GM21526 (cell line): ENCODE data around the gene ASMT.
"Not testable (repeated sequence)": the region's sequence is repeated elsewhere in the genome, so short reads cannot be mapped to it uniquely, and the experiment has no call there.

Experiments used
- ATAC-seq: cut with Tn5 transposase; IDR thresholded peaks from one replicate; pipeline ENCODE4 v1.9.1; 2021; ENCODE audit warnings: moderate library complexity; ENCODE audit not compliant: unreplicated experiment, low FRiP score

ASMT gene

GRCh38 chrX:1614927-1615326 lies at the start of gene ASMT:
ASMT (plus strand) TSS chrX:1615059; CDS start chrX:1615200, 141 bp downstream.
- ATAC-seq, result no peak

DNA sequence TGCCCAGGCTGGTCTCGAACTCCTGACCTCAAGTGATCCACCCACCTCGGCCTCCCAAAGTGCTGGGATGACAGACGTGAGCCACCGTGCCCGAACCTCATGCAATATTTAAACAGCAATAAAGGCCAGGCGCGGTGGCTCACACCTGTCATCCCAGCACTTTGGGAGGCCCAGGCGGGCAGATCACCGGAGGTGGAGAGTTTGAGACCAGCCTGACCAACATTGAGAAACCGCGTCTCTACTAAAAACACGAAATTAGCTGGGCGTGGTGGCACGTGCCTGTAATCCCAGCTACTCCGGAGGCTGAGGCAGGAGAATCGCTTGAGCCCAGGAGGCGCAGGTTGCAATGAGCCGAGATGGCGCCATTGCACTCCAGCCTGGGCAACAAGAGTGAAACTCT lies 40.7 kb upstream of the ASMT start:
- not testable (repeated sequence) for ATAC-seq

GRCh38 chrX:1576201-1576992 lies 38.5 kb upstream of the ASMT start:
- ATAC-seq, result no peak

GRCh38 chrX:1577845-1578244 lies 37.0 kb upstream of the ASMT start:
- ATAC-seq, result no peak

DNA sequence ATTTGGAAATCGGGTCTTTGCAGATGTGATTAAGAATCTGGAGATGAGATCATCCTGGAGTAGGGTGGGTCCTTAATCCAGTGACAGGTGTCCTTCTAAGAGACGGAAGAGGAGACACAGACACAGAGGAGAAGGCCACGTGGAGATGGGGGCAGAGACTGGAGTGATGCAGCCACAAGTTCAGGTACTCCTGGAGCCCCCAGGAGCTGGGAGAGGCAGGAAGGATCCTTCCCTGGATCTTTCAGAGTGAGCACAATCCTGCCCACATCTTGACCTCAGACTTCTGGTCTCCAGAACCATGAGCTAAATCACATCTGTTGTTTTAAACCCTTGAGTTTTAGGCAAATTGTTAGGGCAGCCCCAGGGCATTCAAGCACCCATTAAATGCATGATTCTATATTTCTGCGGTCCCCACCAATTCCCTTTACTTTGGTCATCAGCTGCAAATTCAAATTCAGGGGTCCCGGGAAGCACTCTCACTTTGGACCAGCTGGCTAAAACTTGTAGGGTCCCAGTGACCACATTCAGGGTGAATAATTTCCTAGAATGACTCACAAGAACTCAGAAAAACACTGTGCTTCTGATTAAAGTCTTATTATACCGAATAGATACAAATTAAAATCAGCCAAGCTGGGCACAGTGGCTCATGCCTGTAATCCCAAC lies 36.2 kb upstream of the ASMT start:
- no peak for ATAC-seq

DNA sequence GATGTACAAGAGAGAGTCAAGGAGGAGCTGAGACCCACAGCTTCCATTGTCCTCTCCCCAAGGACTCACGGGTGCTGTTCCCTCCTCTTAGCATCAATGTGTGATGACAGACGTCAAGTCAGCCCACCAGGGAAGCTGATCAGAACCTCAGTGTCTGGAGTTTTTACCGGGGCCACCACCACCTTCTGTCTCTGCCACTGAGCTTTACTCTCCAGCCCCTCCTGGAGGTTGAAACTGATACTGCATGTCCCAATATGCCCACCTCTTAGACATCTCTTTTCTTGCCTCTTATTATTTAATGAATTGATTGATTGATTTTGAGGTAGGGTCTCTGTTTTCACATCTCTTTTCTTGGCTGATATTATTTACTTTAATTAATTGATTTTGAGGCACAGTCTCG lies 33.7 kb upstream of the ASMT start:
- ATAC-seq, result no peak

DNA sequence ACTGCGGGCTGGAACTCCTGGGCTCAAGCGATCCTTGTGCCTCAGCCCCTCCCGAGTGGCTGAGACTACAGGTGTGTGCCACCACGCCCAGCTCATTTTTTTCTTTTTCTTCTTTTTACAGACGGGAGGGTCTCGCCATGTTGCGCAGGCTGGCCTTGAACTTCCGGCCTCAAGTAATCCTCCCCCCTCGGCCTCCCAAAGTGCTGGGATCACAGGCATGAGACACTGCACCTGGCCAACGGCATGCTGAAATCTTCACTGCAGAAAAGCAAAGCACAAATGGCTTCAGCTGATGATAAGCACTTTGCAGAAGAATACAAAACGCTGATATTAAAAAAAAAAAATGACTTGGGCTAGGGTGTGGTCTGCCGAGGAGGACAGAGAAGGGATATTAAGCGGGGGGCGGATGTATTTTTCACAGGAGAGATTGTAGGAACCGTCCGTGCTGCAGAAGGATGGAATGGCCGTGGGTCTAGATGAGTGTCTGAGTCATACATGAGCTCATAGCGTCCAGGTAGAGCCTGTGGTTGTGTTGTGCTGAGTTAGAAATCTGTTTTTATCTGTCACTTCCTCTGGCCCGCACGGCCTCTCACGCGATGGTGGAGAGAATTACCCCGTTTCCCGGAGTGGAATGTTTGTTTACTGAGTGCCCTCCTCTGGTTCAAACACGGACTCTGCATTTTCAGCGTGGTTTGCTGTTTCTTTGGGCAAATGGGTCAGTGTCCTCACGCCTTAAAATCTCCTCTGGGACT lies 32.0 kb upstream of the ASMT start:
- peak; percentile 65 for ATAC-seq

DNA sequence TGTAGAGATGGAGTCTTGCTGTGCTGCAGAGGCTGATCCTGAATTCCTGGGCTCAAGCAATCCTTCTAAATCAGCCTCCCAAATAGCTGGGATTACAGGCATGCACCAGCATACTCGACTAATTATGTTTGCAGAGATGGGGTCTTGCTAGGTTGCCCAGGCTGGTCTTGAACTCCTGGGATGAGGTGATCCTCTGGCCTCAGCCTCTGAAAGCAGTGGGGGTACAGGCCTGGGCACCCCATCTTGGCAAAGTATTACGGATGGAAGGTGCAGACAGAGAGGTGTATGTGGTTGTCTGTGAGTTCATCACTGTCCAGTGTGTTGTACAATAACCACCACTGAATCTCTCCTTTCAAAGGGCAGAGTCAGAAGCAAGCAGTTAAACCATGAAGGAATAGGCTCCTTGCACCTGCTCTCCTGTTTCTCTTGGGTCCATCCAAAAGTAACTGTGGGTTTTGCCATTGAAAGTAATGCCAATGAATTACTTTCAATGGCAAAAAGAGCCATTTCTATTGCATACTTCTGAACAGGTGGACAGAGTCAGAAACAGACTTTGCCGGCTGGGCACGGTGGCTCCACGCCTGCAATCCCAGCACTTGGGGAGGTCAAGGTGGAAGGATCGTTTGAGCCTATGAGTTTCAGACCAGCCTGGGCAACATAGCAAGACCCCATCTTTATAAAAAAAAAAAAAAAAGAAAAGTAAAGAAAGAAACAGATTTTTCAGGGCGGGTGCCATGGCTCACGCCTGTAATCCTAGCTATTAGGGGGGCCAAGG lies 30.4 kb upstream of the ASMT start:
- ATAC-seq, result no peak

GRCh38 chrX:1587161-1587560 lies 27.7 kb upstream of the ASMT start:
- ATAC-seq, result no peak

DNA sequence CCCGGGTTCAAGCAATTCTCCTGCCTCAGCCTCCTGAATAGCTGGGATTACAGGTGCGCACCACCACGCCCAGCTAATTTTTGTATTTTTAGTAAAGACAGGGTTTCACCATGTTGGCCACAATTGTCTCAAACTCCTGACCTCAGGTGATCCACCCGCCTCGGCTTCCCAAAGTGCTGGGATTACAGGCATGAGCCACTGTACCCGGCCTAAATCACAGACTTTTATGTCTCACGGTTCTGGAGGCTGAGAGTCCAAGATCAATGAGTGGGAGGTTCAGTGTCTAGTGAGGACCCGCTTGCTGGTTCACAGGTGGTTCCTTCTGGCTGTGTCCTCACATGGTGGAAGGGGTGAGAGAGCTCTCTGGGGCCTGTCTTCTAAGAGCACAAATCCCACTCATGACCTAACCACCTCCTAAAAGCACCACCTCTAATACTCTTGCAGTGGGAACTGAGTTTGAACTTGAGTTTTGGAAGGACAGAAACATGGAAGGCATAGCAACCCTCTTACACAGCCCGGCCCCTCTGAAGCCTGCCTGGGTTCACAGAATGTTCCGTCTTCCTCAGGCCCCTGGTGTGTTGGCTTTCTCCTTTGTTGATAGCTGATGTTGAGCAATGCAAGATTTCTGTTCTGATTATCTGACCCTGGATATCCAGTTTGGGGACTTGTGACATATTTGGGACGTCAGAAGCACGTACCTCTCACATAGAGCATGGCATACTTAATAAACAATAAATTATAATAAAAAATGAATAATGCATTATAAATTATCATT lies 25.3 kb upstream of the ASMT start:
- no peak for ATAC-seq

DNA sequence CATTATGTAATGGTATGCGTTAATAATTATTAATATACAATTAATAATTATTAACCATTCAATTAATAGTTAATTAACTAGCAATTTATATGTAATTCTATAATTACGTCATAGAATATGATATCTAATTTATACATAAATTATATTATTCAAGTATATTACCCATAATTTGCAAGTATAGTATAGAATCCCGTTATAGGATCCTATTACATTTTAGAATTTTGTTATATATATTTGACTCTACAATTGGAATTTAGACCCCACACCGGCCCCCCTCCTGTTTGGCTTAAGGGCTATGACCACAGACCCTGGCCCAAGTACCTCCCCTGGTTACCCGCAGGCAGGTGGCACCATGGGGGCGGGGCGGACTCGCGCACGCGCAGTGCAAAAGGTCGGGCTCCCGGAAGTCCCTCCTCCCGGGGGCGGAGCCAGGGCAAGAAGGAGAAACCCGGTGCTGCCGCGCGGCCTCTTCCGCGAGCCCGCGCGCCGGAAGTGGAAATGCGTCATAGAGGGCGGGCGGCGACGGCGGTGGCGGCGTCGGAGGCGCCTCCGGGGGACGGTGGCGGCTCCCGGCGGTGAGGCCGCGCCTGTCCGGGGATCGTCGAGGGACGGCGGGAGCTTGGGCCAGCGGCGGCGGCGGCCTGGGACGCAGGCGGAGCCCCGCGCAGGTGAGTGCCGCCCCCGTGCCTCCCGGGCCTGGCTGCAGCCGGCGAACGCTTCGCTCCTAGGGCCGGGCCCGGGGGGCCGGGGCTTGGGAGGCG lies 23.6 kb upstream of the ASMT start, which contains the start of gene AKAP17A:
AKAP17A (plus strand) TSS at position 503 of the 761 bp plus-strand sequence. CDS start 1,859 bp downstream, outside the sequence.
- ATAC-seq, result peak; percentile 83

- ATAC-seq, result peak; percentile 3
Observed at GRCh38 chrX:1591863-1592469, 22.9 kb upstream of the ASMT start.

- ATAC-seq, result peak; percentile 36
Observed at GRCh38 chrX:1592470-1593142, 22.3 kb upstream of the ASMT start.

DNA sequence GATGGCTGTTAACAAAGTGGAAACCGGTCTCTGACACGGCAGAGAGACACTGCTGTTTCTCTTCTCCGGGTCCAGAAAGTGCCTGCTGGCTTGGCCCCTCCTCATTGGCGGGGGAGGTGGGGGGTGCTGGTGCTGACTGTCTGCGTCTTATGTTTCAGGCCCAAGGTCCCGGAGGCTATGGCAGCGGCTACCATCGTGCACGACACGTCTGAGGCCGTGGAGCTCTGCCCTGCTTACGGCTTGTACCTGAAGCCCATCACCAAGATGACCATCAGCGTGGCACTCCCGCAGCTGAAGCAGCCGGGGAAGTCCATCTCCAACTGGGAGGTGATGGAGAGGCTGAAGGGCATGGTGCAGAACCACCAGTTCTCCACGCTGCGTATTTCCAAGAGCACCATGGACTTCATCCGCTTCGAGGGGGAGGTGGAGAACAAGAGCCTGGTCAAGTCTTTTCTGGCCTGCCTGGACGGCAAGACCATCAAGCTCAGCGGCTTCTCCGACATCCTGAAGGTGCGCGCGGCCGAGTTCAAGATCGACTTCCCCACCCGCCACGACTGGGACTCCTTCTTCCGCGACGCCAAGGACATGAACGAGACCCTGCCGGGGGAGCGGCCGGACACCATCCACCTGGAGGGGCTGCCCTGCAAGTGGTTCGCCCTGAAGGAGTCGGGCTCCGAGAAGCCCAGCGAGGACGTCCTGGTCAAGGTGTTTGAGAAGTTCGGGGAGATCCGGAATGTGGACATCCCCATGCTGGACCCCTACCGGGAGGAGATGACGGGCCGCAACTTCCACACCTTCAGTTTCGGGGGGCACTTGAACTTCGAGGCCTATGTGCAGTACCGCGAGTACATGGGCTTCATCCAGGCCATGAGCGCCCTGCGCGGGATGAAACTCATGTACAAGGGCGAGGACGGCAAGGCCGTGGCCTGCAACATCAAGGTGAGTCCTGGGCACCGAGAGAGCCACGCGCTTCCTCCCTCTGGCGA lies 21.3 kb upstream of the ASMT start:
- no peak for ATAC-seq

DNA sequence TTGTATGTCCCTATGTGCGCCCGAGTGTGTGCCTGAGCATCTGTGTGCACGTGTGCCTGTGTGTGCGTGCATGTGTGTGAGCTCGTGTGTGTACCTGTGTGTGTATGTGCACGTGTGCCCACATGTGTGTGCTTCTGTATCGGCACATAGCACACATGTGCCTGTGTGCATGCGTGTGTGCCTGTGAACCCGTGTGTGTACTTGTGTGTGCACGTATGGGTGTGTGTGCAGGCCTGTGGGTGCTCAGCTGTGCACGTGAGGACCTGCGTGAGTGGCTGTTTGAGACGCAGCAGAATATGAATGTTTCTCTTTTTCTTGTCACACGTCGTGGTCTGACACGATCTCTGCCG lies 19.2 kb upstream of the ASMT start:
- ATAC-seq, result no peak

GRCh38 chrX:1596676-1597344 lies 18.0 kb upstream of the ASMT start:
- ATAC-seq, result no peak
